Colon (tissue), 2 donors: ENCODE results near the gene CACNA1H.
"Not testable (repeated sequence)": the region's sequence is repeated elsewhere in the genome, so short reads cannot be mapped to it uniquely, and the experiment has no call there.

ENCODE experiments used
- FAIRE-seq: peaks from 2 replicates; lab custom pipeline; 2012; peaks lifted over from hg19 to GRCh38; lab: Jason Lieb, UNC
- donor health status: control.
- donor health status: control.

CACNA1H gene

GRCh38 chr16:1213796-1214372, 61.0 kb downstream of the CACNA1H start:
- no peak for FAIRE-seq

- no peak for FAIRE-seq
Observed at GRCh38 chr16:1214719-1215118, 61.8 kb downstream of the CACNA1H start.

- FAIRE-seq, result no peak
Observed at GRCh38 chr16:1215574-1216295, 62.8 kb downstream of the CACNA1H start.

GRCh38 chr16:1216296-1216619, 63.4 kb downstream of the CACNA1H start:
- no peak for FAIRE-seq

- no peak for FAIRE-seq
Observed at GRCh38 chr16:1216681-1217400, 63.9 kb downstream of the CACNA1H start.

GRCh38 chr16:1217526-1217925, 64.6 kb downstream of the CACNA1H start:
- FAIRE-seq, result no peak

- no peak for FAIRE-seq
Observed at GRCh38 chr16:1218061-1218929, 65.4 kb downstream of the CACNA1H start.

- FAIRE-seq, result no peak
Observed at GRCh38 chr16:1218930-1219611, 66.2 kb downstream of the CACNA1H start.

GRCh38 chr16:1220098-1220728, 67.3 kb downstream of the CACNA1H start:
- no peak for FAIRE-seq

- FAIRE-seq, result no peak
Observed at GRCh38 chr16:1220841-1221627, 68.1 kb downstream of the CACNA1H start.

- no peak for FAIRE-seq
Observed at GRCh38 chr16:1221628-1222552, 69.0 kb downstream of the CACNA1H start.

GRCh38 chr16:1222553-1223354, 69.8 kb downstream of the CACNA1H start:
- no peak for FAIRE-seq

GRCh38 chr16:1223355-1224214, 70.7 kb downstream of the CACNA1H start:
- no peak for FAIRE-seq

- FAIRE-seq, result no peak
Observed at GRCh38 chr16:1224558-1224957, 71.7 kb downstream of the CACNA1H start.

- FAIRE-seq, result no peak
Observed at GRCh38 chr16:1225051-1225451, 72.1 kb downstream of the CACNA1H start, which contains the start of gene TPSG1. Gene TPSG1, minus strand, starts transcription at chr16:1225268. Its CDS starts 16 bp downstream, at chr16:1225252.

- FAIRE-seq, result not testable (repeated sequence)
Observed at GRCh38 chr16:1225728-1226311, 72.9 kb downstream of the CACNA1H start.

GRCh38 chr16:1226692-1227091, 73.8 kb downstream of the CACNA1H start:
- not testable (repeated sequence) for FAIRE-seq
